Astrocyte (in vitro differentiated cells and primary cell): Measurements from ENCODE around the gene LARGE1. TPM values are rescaled to one million over a fixed set of nuclear protein-coding genes. Genes with fewer than 3 reads are reported as not detected.

ENCODE experiments used
- DNase-seq: peaks from one replicate; pipeline ENCODE4 v3.0.0-alpha.2; 2010; ENCODE audit warnings: low read depth
- FAIRE-seq: peaks from 2 replicates; lab custom pipeline; 2011; peaks lifted over from hg19 to GRCh38; lab: Jason Lieb, UNC
- H2AFZ ChIP-seq: 2 replicates; pipeline ENCODE4 v1.6.0; 2012; ENCODE audit warnings: low read depth, low read length, inconsistent platforms
- H3K27ac ChIP-seq: 2 replicates; pipeline ENCODE4 v1.5.1; 2011; ENCODE audit warnings: low read depth, low read length, inconsistent platforms
- H3K27me3 ChIP-seq: 2 replicates; pipeline ENCODE4 v1.6.0; 2011; ENCODE audit warnings: low read length, inconsistent platforms; ENCODE audit not compliant: insufficient read depth
- H3K36me3 ChIP-seq: 2 replicates; pipeline ENCODE4 v1.5.1; 2011; ENCODE audit warnings: low read length, inconsistent platforms; ENCODE audit not compliant: insufficient read depth
- H3K4me1 ChIP-seq: 2 replicates; pipeline ENCODE4 v1.5.1; 2011; ENCODE audit warnings: low read length, inconsistent platforms; ENCODE audit not compliant: insufficient read depth
- H3K4me2 ChIP-seq: 2 replicates; pipeline ENCODE4 v1.6.0; 2012; ENCODE audit warnings: low read length, inconsistent platforms
- H3K4me3 ChIP-seq: 2 replicates; pipeline ENCODE4 v1.5.1; 2011; ENCODE audit warnings: low read depth, mild to moderate bottlenecking, low read length, inconsistent platforms; ENCODE audit not compliant: insufficient read depth
- H3K79me2 ChIP-seq: 2 replicates; pipeline ENCODE4 v1.6.0; 2012; ENCODE audit warnings: mild to moderate bottlenecking, low read length, inconsistent platforms; ENCODE audit not compliant: insufficient read depth
- H3K9ac ChIP-seq: 2 replicates; pipeline ENCODE4 v1.6.0; 2012; ENCODE audit warnings: mild to moderate bottlenecking, low read length, inconsistent platforms
- H3K9me3 ChIP-seq: 2 replicates; pipeline ENCODE4 v1.5.1; 2012; ENCODE audit warnings: low read depth, mild to moderate bottlenecking, low read length, inconsistent platforms; ENCODE audit not compliant: insufficient read depth
- H4K20me1 ChIP-seq: 2 replicates; pipeline ENCODE4 v1.6.0; 2012; ENCODE audit warnings: low read length, inconsistent platforms; ENCODE audit not compliant: insufficient read depth
- H3K27ac Mint-ChIP-seq: one replicate; pipeline ENCODE4 v1.8.0; 2021; ENCODE audit warnings: mild to moderate bottlenecking, mixed read lengths; ENCODE audit not compliant: unreplicated experiment
- H3K27me3 Mint-ChIP-seq: one replicate; pipeline ENCODE4 v1.8.0; 2021; ENCODE audit warnings: low read depth, mixed read lengths; ENCODE audit not compliant: unreplicated experiment
- H3K36me3 Mint-ChIP-seq: one replicate; pipeline ENCODE4 v1.8.0; 2021; ENCODE audit warnings: low read depth, mixed read lengths; ENCODE audit not compliant: unreplicated experiment
- H3K4me1 Mint-ChIP-seq: one replicate; pipeline ENCODE4 v1.8.0; 2021; ENCODE audit warnings: low read depth, mixed read lengths; ENCODE audit not compliant: unreplicated experiment
- H3K4me3 Mint-ChIP-seq: one replicate; pipeline ENCODE4 v1.8.0; 2021; ENCODE audit warnings: mild to moderate bottlenecking, moderate library complexity, mixed read lengths; ENCODE audit not compliant: unreplicated experiment
- H3K9me3 Mint-ChIP-seq: one replicate; pipeline ENCODE4 v1.8.0; 2021; ENCODE audit warnings: mild to moderate bottlenecking, mixed read lengths; ENCODE audit not compliant: unreplicated experiment
- CTCF ChIP-seq: IDR thresholded peaks from 2 replicates; pipeline ENCODE4 v1.5.1; 2011; ENCODE audit warnings: low read depth, mild to moderate bottlenecking, inconsistent platforms, low read length, moderate library complexity; ENCODE audit not compliant: insufficient read depth
- EZH2 ChIP-seq: IDR thresholded peaks from 2 replicates; pipeline ENCODE4 v1.6.1; 2012; ENCODE audit warnings: mild to moderate bottlenecking, low read length, inconsistent platforms; ENCODE audit not compliant: insufficient read depth
- total RNA-seq: library from RNA; stranded (reverse); gene quantifications from 2 replicates; pipeline ENCODE4 v1.2.1, GENCODE V29; 2021

LARGE1 gene
- total RNA-seq, 1 donor from 2014 or later = 92.6 TPM

GRCh38 chr22:33867971-33868370, 52.3 kb downstream of the LARGE1 start:
- DNase-seq (no peak), FAIRE-seq (no peak)
- no peak overlapping the region for H3K27ac ChIP-seq
- peaks cover 25% of the 10 kb centered on the region for H4K20me1 ChIP-seq
- peaks cover 4% of the 10 kb centered on the region for H3K79me2 ChIP-seq
- H3K9me3 Mint-ChIP-seq = no peaks in the 10 kb centered on the region
- H2AFZ ChIP-seq = no peak overlapping the region
- no peaks in the 10 kb centered on the region for H3K36me3 Mint-ChIP-seq
- no peaks in the 10 kb centered on the region for H3K9me3 ChIP-seq
- H3K9ac ChIP-seq = no peak overlapping the region
- no peaks in the 10 kb centered on the region for H3K36me3 ChIP-seq
- peaks cover 32% of the 10 kb centered on the region for H3K4me1 Mint-ChIP-seq
- H3K4me1 ChIP-seq = peaks cover 2% of the 10 kb centered on the region
- TF ChIP-seq CTCF (no peak), EZH2 (no peak)
- no peaks in the 10 kb centered on the region for H3K27me3 ChIP-seq
- H3K4me3 ChIP-seq = no peak overlapping the region
- no peak overlapping the region for H3K4me3 Mint-ChIP-seq
- H3K27me3 Mint-ChIP-seq = no peaks in the 10 kb centered on the region
- no peak overlapping the region for H3K27ac Mint-ChIP-seq
- H3K4me2 ChIP-seq = no peak overlapping the region

- no peak overlapping the region for H3K4me3 Mint-ChIP-seq
- no peaks in the 10 kb centered on the region for H3K36me3 ChIP-seq
- peaks cover 4% of the 10 kb centered on the region for H3K79me2 ChIP-seq
- no peak overlapping the region for H3K27ac ChIP-seq
- no peak overlapping the region for H3K4me2 ChIP-seq
- H3K27me3 ChIP-seq = no peaks in the 10 kb centered on the region
- no peaks in the 10 kb centered on the region for H3K36me3 Mint-ChIP-seq
- peaks cover 2% of the 10 kb centered on the region for H3K4me1 ChIP-seq
- H3K9ac ChIP-seq = no peak overlapping the region
- no peak for TF ChIP-seq EZH2
- no peak for TF ChIP-seq CTCF
- H3K9me3 Mint-ChIP-seq = no peaks in the 10 kb centered on the region
- H3K4me3 ChIP-seq = no peak overlapping the region
- DNase-seq = peak; percentile 14
- H2AFZ ChIP-seq = no peak overlapping the region
- no peaks in the 10 kb centered on the region for H3K27me3 Mint-ChIP-seq
- no peaks in the 10 kb centered on the region for H3K9me3 ChIP-seq
- FAIRE-seq = no peak
- peaks cover 27% of the 10 kb centered on the region for H4K20me1 ChIP-seq
- peaks cover 32% of the 10 kb centered on the region for H3K4me1 Mint-ChIP-seq
- peak overlapping the region; percentile 53 for H3K27ac Mint-ChIP-seq
Measured at GRCh38 chr22:33867118-33867866, 53.0 kb downstream of the LARGE1 start.

- H3K27me3 Mint-ChIP-seq = no peaks in the 10 kb centered on the region
- peaks cover 32% of the 10 kb centered on the region for H3K4me1 Mint-ChIP-seq
- no peak overlapping the region for H3K27ac ChIP-seq
- FAIRE-seq (no peak), DNase-seq (no peak)
- no peak overlapping the region for H3K4me3 ChIP-seq
- no peak overlapping the region for H2AFZ ChIP-seq
- H3K4me2 ChIP-seq = no peak overlapping the region
- no peak overlapping the region for H3K27ac Mint-ChIP-seq
- H3K4me3 Mint-ChIP-seq = no peak overlapping the region
- H3K4me1 ChIP-seq = peaks cover 2% of the 10 kb centered on the region
- H3K9me3 ChIP-seq = no peaks in the 10 kb centered on the region
- no peak overlapping the region for H3K9ac ChIP-seq
- H3K27me3 ChIP-seq = no peaks in the 10 kb centered on the region
- H3K36me3 Mint-ChIP-seq = peaks cover 1% of the 10 kb centered on the region
- no peaks in the 10 kb centered on the region for H3K9me3 Mint-ChIP-seq
- H3K79me2 ChIP-seq = peaks cover 4% of the 10 kb centered on the region
- H4K20me1 ChIP-seq = peaks cover 29% of the 10 kb centered on the region
- H3K36me3 ChIP-seq = no peaks in the 10 kb centered on the region
- no peak for TF ChIP-seq EZH2
Measured at GRCh38 chr22:33866511-33866910, 53.8 kb downstream of the LARGE1 start.
